ENCODE measurements around the gene PERCC1.

The PERCC1 gene

DNA sequence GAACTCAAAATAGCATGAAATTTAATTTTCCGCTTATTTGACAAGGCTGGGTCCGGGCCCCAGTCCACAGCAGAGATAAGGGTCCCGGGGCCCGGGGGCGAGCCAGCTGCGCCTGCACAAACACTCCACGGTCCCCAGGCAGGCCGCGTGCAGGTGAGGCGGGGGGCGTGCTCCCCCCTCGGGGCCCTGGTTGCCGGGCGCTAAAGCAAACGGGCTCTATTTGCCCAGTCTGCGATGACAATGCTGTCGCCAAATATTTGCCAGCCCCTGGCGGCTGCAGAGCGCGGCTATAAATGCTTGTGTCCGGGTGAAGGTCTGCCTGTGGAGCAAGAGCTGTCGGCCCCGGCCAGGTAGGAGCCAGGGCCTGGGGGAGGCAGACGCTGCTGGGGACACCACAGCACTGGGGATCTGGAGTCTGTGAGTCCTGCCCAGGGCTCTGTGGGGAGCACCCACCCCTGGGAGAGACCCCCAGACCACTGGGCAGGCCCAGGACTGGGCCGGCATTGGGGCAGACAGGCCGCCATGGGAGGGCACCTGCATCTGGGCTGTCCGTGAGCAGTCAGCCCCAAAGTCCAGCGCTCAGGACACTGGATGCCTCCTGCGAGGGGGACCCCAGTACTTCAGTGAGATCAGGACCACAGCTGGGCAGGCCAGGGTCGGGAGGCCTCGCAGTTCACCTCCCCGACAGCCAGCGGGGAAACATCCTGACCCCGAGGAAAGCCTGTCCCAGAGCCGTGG, at the start of gene PERCC1:
PERCC1 (plus strand) TSS at position 320 of the 738 bp plus-strand sequence. CDS start 1,516 bp downstream, outside the sequence.
- no peak for DNase-seq (ENCODE audit: low spot score)

DNA sequence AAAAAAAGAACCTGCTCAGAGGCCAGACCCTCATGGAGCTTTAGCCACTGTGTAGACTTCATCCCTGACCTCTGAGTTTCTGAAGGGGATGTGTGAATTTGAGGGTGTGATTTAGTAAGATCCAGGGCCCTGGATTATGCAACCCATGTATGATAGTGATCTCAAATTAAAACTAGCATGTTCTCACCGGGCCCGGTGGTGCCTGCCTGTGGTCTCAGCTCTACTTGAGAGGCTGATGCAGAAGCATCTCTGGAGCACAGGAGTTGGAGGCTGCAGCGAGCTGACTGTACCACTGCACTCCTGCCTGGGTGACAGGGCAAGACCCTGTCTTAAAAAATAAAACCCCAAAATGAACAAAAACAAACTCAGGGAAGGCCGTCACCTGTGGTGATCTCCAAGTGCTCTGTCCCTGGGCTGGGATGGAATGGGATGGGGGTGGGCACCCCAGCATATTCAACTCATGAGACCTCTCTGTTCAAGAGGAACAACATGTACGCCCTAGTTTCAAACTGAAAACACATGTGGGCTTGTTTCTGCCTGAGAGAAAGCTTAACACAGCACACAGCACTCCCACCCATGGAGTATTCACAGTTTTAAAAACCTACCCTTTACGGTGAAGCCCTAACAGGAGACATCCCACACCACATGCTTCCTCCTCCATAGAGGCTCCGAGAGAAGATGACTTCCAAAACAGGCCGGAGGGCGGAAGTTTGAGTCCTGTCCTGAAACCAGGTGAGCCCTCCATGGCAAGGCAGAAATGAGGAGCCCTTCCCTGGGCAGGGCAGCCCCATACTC, 49.1 kb upstream of the PERCC1 start:
- DNase-seq (ENCODE audit: low spot score) = no peak

DNA sequence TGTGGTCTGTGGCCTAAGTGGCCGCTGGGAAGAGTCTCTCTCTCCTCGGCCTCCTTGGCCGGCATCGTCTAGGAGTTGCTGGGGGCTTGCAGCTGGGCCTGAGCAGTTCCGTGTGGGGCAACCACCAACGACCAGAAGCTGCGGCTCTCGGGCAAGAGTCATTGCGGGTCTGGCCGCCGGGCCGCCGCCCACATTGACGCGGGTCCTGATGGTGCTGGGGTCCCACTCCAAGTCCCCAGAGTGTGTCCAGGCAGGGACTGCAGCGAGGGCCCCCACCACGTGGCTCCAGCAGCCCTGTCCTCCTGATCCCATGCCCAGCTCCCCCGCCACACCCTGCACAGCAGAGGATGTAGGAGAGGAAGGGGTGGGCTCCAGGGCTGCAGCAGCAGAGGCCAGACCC, 47.3 kb upstream of the PERCC1 start:
- no peak for DNase-seq (ENCODE audit: low spot score)

DNA sequence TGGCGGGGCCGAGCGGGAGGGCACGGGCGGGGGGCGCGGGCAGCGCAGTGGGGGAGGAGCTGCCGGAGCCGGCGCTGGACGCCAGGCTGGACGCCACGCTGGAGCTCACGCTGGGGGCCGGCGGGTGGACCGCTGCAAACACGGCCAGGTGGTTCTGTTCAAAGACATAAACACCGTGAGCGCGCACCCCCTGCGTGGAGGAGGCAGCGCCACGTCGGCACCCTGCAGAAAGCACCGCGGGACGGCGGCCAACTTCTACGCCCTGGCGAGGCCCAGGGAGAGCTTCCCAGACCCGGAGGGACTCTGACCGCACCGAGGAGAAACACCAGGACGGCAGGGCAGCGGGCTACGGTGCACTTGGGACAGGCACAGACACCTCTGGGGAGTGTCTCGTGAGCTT, 45.6 kb upstream of the PERCC1 start:
- DNase-seq (ENCODE audit: low spot score) = no peak

DNA sequence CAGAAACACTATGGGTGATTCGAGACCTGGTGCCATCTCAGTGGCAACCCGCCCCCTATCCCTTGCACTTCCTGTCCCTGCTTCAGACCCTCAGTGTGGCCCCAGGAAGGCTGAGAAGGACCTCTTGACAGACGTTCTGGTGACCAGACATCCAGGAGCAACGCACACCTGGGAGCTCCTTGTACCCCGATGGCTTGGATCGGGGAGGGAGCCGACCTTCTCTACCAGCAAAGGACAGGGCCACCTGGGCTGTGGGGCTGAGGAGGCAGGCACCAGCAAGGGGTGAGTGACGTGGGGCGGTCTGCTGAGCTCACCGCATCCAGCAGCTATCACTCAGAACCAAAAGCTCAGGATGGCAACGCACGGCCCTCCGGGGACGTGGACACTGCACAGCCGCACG, 43.5 kb upstream of the PERCC1 start:
- no peak for DNase-seq (ENCODE audit: low spot score)

DNA sequence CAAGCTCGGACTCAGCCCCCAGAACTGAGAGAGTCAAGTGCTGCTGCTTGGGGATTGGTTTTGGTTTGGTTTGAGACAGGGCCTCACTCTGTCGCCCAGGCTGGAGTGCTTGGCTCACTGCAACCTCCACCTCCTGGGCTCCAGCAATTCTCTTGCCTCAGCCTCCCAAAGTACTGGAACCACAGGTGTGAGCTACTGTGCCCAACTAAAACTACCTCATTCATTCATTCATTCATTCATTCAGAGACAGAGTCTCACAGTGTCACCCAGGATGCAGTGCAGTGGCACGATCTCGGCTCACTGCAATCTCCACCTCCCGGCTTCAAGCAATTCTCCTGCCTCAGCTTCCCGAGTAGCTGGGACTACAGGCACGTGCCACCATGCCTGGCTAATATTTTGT, 41.1 kb upstream of the PERCC1 start:
- no peak for DNase-seq (ENCODE audit: low spot score)

DNA sequence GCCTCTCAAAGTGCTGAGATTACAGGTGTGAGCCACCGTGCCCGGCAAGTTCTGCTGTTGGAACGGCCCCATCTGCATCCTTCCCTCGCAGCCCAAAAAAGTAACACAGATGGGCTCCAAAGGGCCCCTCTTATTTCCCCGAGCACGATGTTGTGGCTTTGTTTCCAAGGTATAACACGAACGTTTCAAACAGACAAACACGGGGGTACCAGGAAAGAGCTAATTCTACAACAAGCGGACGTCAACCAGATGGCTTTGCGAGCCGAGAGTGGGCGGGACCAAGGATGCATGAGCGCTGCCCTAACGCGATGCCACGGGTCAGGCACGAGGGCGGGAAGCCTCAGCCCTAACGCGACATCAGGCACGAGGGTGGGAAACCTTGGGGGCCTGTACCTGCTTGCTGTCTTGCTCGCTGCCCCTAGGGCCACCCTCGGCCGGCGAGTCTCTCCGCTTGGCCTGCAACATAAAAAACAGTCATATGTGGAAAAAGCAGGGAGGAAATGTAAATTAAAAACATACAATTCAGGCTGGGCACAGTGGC, 40.6 kb upstream of the PERCC1 start:
- DNase-seq (ENCODE audit: low spot score) = no peak

DNA sequence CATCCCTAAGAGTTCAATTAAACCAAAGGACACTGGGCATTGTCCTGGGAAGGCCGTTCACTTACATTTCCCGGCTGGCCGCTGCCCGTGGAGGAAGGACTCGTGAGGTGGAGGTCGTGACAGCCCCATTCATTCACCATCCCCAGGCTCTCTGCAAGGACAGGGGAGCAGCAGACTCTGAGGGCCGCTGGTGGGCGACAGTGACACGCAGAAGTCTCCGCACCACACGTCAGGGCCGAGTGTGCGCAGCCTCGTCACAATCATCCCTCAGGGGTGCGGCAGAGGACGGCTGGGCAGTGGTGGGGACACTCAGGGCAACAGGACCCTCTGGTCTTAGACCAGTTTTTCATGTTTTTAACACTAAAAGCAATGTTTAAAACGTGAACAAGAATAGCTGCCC, 38.1 kb upstream of the PERCC1 start:
- DNase-seq (ENCODE audit: low spot score) = no peak

DNA sequence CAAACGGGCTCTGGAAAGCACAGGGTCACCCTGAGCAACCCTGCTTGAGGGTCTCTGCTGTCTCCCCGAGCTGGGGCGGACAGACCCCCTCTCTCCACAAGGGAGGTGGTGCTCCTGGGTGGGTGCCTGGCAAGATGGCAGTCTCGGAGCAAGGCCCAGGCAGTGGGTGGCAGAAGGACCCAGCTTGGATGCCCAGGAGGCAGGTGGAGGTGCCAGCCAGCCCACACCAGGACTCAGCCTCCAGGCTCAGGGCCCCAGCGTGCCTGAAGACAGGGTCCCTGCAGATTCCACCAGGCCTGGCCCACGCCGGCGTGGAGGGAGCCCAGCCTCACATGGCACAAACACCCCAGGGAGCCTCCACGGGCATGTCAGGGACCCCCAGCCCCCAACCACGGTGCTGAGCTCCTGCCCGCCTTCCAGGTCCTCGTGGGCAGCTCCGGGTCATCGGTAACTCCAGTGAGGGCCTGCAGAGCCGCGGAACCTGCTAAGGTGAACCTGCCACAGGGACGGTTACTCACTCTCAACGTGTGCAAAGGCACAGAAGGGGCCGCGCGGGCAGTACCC, 37.2 kb upstream of the PERCC1 start:
- DNase-seq (ENCODE audit: low spot score) = no peak

DNA sequence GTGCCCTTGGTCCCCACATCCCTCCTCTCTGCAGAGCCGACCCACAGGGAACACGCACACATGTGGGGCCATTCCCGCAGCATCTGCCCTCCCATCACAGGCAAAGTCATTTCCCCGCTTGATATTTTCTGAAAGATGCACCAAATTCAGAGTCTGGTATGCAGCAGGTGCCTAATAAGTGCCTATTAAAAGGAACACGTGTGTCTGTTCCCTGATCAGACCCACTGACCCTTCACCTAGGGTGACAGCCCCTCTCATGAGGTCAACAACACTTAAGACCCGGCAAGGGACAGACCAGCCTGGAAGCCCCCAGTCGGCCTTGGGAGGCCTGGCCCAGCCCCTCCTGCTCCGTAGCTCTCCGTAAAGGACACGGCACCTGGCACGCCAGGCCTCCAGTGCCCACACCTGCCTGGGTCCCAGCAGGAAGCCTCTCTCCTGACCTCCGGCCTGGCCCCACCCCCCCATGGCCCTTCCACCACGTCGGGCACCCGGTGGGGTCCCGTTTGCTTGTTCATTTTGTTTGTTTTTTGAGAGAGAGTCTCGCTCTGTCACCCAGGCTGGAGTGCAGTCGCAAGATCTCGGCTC, 36.4 kb upstream of the PERCC1 start:
- DNase-seq (ENCODE audit: low spot score) = no peak

DNA sequence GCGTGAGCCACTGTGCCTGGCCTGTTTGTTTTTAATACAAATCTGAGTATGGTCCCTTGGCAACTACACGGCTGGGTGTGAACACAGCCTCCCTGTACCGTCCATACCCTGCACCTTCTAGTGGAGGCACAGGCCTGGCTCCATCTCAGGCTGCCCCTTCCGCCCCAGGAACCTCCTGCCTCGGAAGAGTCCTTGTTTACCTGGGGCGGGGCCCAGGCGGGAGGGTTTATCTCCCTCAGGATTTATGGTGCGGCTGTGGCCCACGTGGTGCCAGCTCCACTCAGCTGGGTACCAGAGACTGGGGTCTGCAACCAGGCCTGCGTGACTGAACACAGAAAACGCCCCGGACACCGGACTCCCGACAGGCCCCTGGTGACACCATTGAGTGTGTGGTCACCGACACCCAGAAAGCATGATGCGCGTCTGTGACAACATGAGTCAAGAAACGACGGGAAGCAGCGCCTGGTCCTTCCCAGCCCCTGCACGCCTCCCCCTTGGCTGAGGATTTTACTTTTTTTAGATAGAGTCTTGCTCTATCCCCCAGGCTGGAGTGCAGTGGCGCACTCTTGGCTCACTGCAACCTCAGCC, 35.3 kb upstream of the PERCC1 start:
- no peak for DNase-seq (ENCODE audit: low spot score)

DNA sequence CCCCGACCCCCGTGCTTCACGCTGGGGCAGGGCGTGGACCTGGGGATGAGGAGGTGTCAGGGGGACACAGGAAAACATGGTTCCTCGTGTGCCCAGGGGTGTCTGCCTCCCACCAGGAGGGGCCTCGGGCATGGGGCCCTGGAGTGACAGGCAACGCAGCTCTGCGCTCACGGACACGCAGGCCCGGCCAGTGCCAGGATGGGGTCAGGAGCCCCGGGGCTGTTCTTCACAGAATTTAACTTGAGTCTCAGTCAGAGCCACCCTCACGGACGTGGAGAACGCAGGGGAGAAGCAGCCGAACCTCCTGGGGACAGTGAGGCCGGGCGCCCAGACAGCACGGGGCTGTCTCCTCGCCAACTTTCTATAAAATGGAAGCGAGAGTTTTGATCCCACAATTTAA, 33.1 kb upstream of the PERCC1 start:
- DNase-seq (ENCODE audit: low spot score) = no peak

DNA sequence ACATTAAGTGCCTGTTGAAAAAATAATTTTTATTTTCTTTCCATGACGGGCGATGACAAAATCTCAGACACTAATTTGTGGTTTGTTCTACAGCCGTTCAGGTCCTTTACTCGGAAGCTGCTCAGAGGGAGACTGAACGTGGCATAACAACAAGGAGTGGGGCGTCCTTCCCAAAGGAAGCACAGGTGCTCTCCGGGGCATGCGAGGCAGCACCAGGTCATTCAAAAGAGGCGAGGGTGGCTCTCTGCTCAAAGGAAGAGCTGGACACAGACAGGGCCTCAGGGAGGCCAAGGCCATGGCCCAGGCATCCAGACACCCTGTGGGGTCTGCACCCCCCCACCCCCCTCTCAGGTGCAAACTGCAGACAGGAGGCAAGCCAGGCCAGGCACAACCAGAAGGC, 32.5 kb upstream of the PERCC1 start:
- DNase-seq (ENCODE audit: low spot score) = no peak

DNA sequence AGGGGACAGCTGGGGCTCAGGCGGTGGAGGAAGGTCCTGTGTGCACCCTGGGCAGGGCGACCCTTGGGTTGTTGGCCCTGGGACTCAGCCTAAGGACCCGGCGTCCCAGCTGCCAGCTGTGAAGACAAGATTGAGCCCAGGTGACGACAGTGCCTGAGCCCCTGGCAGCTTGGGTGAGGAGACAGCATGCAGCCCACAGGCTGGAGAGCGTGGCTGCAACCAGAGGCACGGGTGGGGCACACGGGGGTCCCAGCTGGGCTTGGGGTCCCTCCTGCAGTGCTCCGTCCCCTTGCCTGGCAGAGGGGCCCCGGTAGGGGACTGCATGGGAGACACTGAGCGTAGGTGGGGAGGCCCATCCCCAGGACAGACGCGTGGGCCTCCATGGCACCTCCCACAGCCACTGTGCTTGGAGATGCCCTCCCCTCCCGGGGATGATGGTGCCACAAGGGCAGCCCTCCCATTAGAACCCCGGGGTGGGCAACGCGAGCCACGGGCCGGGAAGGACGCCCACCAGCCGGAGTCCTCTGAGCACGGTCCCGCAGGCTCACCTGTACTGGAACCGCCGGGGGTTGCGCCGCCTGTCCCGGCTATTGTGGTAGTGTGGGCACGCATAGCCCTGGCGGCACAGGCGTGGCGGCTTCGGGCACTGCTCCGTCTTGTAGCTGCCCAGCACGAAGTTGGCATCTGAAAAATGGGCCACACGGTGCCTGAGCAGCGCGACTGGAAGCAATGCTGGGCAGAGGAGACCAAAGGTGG, 31.9 kb upstream of the PERCC1 start:
- no peak for DNase-seq (ENCODE audit: low spot score)

DNA sequence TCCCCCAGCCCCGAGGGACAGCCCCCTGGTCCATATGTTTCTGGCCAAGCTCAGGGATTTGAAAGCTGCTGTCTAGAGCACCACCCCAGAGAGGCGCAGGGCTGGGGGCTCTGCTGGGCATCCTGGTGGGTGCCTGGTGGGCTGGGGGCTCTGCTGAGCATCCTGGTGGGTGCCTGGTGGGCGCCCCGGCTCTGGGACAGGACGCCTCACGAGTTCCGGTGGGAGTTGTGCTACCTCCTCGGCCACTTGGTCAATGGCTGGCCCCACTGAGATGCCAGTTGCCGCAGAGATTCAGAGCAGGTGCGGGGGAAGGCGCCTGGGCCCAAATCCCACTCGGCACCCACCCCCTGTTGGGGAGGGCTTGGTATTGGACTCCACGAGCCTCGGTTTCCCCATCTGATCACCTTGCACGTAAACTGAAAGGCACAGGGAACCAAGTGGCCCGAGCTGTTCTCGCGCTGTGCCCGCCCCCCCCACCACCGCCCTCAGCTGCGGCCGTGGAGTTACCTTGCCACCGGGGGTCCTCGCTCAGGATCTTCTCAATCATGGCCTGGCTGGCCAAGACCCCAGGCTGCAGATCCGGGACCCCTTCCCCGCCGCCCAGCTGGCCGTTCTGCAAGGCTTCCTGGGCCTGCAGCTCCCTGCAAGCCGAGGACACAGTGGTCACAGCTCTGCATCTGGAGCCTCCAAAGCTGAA, 29.7 kb upstream of the PERCC1 start:
- no peak for DNase-seq (ENCODE audit: low spot score)

DNA sequence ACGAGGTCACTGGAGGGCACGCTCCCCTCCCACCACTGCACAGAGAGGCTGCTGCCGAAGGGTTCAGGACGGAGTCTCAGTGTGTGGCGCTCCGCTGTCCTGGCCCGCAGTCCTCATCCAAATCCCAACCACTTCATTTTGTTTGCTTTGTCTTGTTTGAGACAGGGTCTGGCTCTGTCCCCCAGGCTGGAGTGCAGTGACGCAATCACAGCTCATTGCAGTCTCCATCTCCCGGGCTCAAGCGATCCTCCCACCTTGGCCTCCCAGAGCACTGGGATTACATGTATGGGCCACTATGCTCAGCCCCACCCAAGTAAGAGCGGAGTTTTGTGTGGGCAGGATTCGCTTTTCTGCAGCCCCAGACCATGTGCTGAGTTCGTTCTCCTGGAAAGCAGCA, 29.1 kb upstream of the PERCC1 start:
- no peak for DNase-seq (ENCODE audit: low spot score)

DNA sequence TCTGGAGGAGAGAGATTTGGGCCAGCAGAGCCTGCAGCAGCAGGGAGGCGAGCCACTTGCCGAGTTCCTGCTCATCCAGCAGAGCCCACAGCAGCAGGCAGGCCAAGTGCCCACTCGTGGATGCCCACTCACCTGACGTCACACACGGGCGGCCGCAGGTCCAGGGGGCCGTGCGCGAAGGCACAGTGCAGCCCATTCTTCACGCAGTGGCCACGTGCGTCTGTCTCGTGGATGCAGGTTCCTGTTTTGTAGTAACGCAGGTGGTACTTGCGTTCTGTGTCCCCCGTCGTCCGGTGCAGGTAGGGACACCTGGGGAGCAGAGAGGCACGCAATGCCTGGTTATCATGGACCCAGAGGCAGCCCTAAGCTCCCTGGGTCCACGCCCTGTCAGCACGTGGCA, 27.8 kb upstream of the PERCC1 start:
- DNase-seq (ENCODE audit: low spot score) = no peak

DNA sequence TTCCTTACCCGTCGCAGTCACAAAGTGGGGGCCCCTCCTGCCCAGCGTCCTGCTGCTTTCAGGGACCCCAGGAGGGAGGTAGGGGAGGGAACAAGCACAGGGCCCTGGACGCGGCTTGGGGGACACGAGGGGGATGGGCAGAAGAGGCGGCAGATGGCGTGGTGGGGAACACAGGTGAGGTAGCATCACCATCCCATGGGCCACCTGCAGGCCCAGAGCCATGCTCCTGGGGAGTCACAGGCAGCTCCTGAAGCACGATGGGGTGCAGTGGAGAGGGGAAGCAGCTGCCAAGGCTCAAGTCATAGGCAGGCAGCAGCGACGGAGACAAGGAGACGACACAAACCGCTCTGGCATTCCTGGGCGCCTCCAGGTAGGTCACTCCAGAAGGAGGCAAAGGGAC, 27.1 kb upstream of the PERCC1 start:
- no peak for DNase-seq (ENCODE audit: low spot score)

DNA sequence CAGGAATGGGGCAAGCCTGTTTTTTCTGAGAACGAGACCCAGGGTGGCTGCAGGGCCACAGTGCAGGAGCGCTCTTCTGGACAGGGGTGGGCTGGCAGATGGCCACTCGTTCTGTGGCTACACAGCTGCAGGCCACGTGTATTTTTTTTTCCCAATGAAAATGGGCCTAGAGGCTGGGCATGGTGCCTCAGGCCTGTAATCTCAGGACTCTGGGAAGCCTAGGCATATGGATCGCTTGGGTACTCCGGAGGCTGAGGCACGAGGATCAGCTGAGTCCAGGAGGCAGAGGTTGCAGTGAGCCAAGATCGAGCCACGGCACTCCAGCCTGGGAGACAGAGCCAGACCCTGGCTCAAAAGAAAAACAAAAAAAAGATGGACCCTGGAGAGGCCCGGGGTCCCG, 23.1 kb upstream of the PERCC1 start:
- no peak for DNase-seq (ENCODE audit: low spot score)

DNA sequence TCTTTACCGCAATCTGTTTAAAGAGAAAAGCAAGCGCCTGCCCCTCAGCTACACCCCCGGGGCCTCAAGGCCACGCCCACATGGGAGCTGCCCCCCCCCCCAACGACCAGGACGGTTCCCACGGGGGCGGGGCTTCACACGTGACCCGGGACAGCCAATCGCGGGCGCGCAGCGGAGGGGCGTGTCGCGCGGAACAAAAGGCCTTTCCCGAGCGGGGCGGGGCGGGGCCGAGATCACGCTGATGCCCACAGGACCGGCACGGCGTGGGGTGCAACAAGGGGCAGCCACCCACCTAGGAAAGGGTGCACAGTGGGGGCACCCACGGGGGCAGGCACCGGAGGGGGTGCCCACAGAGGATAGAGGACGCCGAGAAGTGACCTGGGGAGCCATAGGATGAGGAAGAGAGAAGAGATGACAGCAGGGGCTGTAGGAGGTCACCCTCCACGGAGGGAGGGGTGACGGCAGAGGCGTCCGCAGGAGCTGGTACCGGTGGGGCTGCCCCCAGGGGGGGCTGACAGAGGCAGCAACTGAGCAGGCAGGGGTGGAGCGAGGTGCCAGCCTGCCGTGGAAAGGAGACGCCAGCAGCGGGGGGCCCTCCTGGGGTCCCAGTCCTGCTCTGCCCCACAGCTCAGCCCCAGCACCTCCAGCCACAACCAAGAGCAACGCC, 22.6 kb upstream of the PERCC1 start:
- peak; percentile 66 for DNase-seq (ENCODE audit: low spot score)
